Tibial artery (tissue), 4 donors: ENCODE measurements around the gene BANF1.
"Not testable (repeated sequence)": the region's sequence is repeated elsewhere in the genome, so short reads cannot be mapped to it uniquely, and the experiment has no call there.

Experiments
- DNase-seq, 2 donors: peaks; one replicate each; pipeline ENCODE4 v3.0.0-alpha.2; 2019
- H3K27ac ChIP-seq, 2 donors: fragments of 200-600 bp; sonication (generic) in 1 of 2; 1 replicate in 1 of 2; 2 replicates in 1 of 2; pipeline ENCODE4 v1.5.1; 2018 to 2019; ENCODE audit warnings: mild to moderate bottlenecking in 1 of 2
- H3K27me3 ChIP-seq, 2 donors: fragments of 200-600 bp; sonication (generic) in 1 of 2; one replicate each; pipeline versions ENCODE4 v1.5.1 to v1.6.0; 2016 to 2019
- H3K36me3 ChIP-seq, 3 donors: fragments of 200-600 bp; sonication (generic) in 2 of 3; one replicate each; pipeline ENCODE4 v1.5.1; 2016 to 2019; ENCODE audit warnings: mild to moderate bottlenecking in 2 of 3
- H3K4me1 ChIP-seq, 4 donors: fragments of 200-600 bp; sonication (generic) in 2 of 4; 1 replicate in 3 of 4; 2 replicates in 1 of 4; pipeline ENCODE4 v1.5.1; 2016 to 2019
- H3K4me3 ChIP-seq, 2 donors: fragments of 200-600 bp; sonication (generic) in 1 of 2; 1 replicate in 1 of 2; 2 replicates in 1 of 2; pipeline ENCODE4 v1.5.1; 2018 to 2019; ENCODE audit warnings: mild to moderate bottlenecking in 2 of 2
- H3K9me3 ChIP-seq, 3 donors: fragments of 200-600 bp; sonication (generic) in 1 of 3; one replicate each; pipeline ENCODE4 v1.5.1; 2016 to 2019
- CTCF ChIP-seq, 2 experiments: fragments of 200-600 bp in 1 of 2; fragments of 450-650 bp in 1 of 2; IDR thresholded peaks; one replicate each; pipeline ENCODE4 v1.5.1; 2017 to 2019; ENCODE audit warnings: antibody characterized with exemption in 2 of 2, mild to moderate bottlenecking in 1 of 2, moderate library complexity in 1 of 2
- intact Hi-C: fragments of 100-400 bp; cut with DNase I; formaldehyde crosslinking; loops from one replicate; pipeline ENCODE4 v1.15.0; 2023; ENCODE audit warnings: low total_unique reads

Gene BANF1

GRCh38 chr11:66008468-66009101, 6.3 kb downstream of the BANF1 start:
- no peak for TF ChIP-seq CTCF (IDR thresholded peaks at IDR 0.05)
- Histone ChIP-seq H3K27me3 (no peaks in the 10 kb centered on the region), H3K4me1 (peaks cover 0 to 32% (median 23%) of the 10 kb centered on the region in 4 donors), H3K9me3 (no peaks in the 10 kb centered on the region), H3K4me3 (no peak overlapping the region), H3K36me3 (peaks cover 9 to 30% (median 14%) of the 10 kb centered on the region in 3 donors), H3K27ac (no peak overlapping the region)
- DNase-seq: no peak
- intact Hi-C loops: no loop called here

GRCh38 chr11:66010036-66010435, 7.7 kb downstream of the BANF1 start:
- H3K4me3 ChIP-seq, H3K27me3 ChIP-seq, DNase-seq, H3K9me3 ChIP-seq, H3K27ac ChIP-seq, intact Hi-C loops: not testable (repeated sequence)
- peaks cover 0 to 15% (median 2%) of the 10 kb centered on the region in 3 donors for H3K36me3 ChIP-seq
- peaks cover 0 to 44% (median 34%) of the 10 kb centered on the region in 4 donors for H3K4me1 ChIP-seq

GRCh38 chr11:66011239-66011784, 9.0 kb downstream of the BANF1 start:
- DNase-seq: no peak
- Histone ChIP-seq H3K4me1 (peaks cover 0 to 56% (median 47%) of the 10 kb centered on the region in 4 donors), H3K27me3 (no peaks in the 10 kb centered on the region), H3K4me3 (peak overlapping the region; percentile 6 to 35), H3K36me3 (peaks cover 0 to 3% (median 0%) of the 10 kb centered on the region in 3 donors), H3K9me3 (no peaks in the 10 kb centered on the region), H3K27ac (peak overlapping the region; percentile 69 to 96)
- intact Hi-C loops: no loop called here
- no peak for TF ChIP-seq CTCF (IDR thresholded peaks at IDR 0.05)

- Histone ChIP-seq H3K27ac (peak within 1 kb of the TSS; percentile 69 to 96), H3K4me1 (peaks cover 0 to 62% (median 52%) of the 10 kb centered on the region in 4 donors), H3K27me3 (no peaks in the 10 kb centered on the region), H3K9me3 (no peaks in the 10 kb centered on the region), H3K36me3 (no peaks in the 10 kb centered on the region), H3K4me3 (peak within 1 kb of the TSS; percentile 6 to 35)
- TF ChIP-seq CTCF (IDR thresholded peaks at IDR 0.05): no peak
- intact Hi-C loops: no loop called here
- DNase-seq: no peak
Observed at GRCh38 chr11:66011785-66012303, 9.5 kb downstream of the BANF1 start, which contains the start of gene CST6. TSS of gene CST6 (plus strand) at chr11:66012008. CDS start at chr11:66012045, 37 bp downstream.

- Histone ChIP-seq H3K27ac (peak overlapping the region; percentile 69 to 96), H3K4me3 (no peak overlapping the region), H3K27me3 (no peaks in the 10 kb centered on the region), H3K4me1 (peaks cover 0 to 68% (median 56%) of the 10 kb centered on the region in 4 donors), H3K9me3 (no peaks in the 10 kb centered on the region), H3K36me3 (no peaks in the 10 kb centered on the region)
- no peak for TF ChIP-seq CTCF (IDR thresholded peaks at IDR 0.05)
- DNase-seq: no peak
- intact Hi-C loops: no loop called here
Observed at GRCh38 chr11:66012371-66012945, 10.2 kb downstream of the BANF1 start.
